Lower leg skin (tissue), 4 donors: ENCODE results near the gene LSMEM2. TPM values are rescaled to one million over a fixed set of nuclear protein-coding genes. Genes with fewer than 3 reads are reported as not detected.
A peak's percentile ranks its signal among the peaks of the same experiment; 100 is the strongest.

Experiments used
- DNase-seq, 2 donors: peaks; one replicate each; pipeline ENCODE4 v3.0.0-alpha.2; 2019; ENCODE audit warnings: low spot score in 2 of 2
- H3K4me3 ChIP-seq: fragments of 200-600 bp; sonication (generic); 2 replicates; pipeline ENCODE4 v1.5.1; 2017; ENCODE audit warnings: mild to moderate bottlenecking, low read depth; ENCODE audit not compliant: poor library complexity, severe bottlenecking
- CTCF ChIP-seq, 3 donors: fragments of 450-650 bp; IDR thresholded peaks; one replicate each; pipeline ENCODE4 v1.5.1; 2016; ENCODE audit warnings: antibody characterized with exemption in 3 of 3, mild to moderate bottlenecking in 3 of 3, moderate library complexity in 2 of 3
- POLR2A ChIP-seq, 2 donors: fragments of 450-650 bp; IDR thresholded peaks; one replicate each; pipeline ENCODE4 v1.6.1; 2016 to 2017; ENCODE audit warnings: antibody characterized with exemption in 2 of 2, mild to moderate bottlenecking in 1 of 2, moderate library complexity in 1 of 2
- WGBS, 2 donors: methylation state at CpG; one replicate each; pipeline ENCODE4 v1.1.5; 2018; 5-methylcytosine and 5-hydroxymethylcytosine counted together
- intact Hi-C: fragments of 100-400 bp; cut with DNase I; formaldehyde crosslinking; loops from one replicate; pipeline ENCODE4 v1.15.0; 2023; ENCODE audit warnings: low total_unique reads
- total RNA-seq, 4 donors: library from RNA; depleted of rRNA; stranded (reverse); fragments of >200 nt; gene quantifications; one replicate each; pipeline ENCODE4 v1.1.0, GENCODE V29; 2016

Gene LSMEM2
- total RNA-seq, 4 donors from 2014 or later: 0.37 to 0.62 TPM; not detected in 2

DNA sequence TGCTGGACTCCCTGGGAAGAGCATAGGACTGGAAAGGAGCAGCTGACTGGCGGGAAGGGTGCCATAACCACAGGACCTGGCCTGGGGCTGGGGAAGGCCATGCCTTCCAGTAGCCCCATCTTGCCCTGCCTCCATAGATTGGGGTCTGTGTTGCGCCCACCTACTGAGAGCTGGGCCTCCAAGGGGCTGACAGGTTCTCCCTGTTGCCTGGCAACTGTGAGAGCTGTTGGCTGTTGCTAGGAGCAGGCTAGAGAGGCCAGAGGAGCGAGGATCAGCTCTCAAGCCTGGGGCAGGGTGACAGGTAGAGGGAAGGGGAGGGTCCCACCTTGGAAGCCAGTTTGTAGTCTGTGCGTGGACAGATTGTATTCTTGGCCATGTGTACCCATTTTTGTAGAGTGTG is 45.7 kb upstream of the LSMEM2 start:
- H3K4me3 ChIP-seq: no peak overlapping the region
- WGBS, 2 donors: 82 to 85% methylated on average over 4 of the region's 4 CpGs

DNA sequence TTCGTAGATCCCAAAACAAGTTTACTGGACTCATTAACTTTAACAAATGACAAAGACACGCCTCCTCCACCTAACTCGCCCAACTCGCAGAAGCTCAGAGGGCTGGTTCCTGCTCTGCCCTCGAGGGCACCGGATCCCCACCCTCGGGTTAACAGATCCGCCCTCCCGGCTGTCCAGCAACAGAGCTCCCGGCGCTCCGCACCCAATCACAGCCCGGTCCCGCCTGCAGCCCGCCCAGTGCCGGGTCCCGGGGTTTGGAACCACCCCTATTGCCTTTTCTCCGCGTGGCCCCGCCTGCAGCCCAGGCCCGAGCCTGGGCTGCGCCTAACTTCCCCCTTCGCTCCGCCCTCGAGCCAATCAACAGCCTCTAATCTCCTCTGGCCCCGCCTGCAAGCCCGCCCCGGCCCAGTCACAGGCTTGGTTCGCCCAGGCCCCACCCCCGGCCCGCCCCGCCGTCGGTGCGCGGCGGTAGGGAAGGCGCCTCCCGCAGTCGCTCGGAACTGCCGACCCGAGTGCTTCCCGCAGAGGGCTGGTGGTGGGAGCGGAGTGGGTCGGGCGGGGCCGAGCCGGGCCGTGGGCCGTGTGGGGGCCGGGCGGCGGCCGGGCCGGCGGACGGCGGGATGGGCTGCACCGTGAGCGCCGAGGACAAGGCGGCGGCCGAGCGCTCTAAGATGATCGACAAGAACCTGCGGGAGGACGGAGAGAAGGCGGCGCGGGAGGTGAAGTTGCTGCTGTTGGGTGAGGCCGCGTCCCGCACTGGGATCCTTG is 43.0 kb upstream of the LSMEM2 start, which contains the start of gene GNAI2:
TSS of gene GNAI2 (plus strand) at position 489 of the 768 bp plus-strand sequence. CDS start at position 621, 132 bp downstream.
- 1 to 2% methylated on average over 62 to 75 of the region's 75 CpGs for WGBS, 2 donors
- TF ChIP-seq POLR2A (IDR thresholded peaks at IDR 0.05): peak in 1 of 2 donors; percentile 53
- no peak for TF ChIP-seq CTCF (IDR thresholded peaks at IDR 0.05)
- H3K4me3 ChIP-seq: peak within 1 kb of the TSS; percentile 65
- intact Hi-C loops: no loop called here
- peak; percentile 98 to 100 for DNase-seq

More for the DNA sequence above, 45.7 kb upstream of the LSMEM2 start:
- DNase-seq: no peak
- TF ChIP-seq POLR2A (IDR thresholded peaks at IDR 0.05) (no peak), CTCF (IDR thresholded peaks at IDR 0.05) (no peak)
- intact Hi-C loops: no loop called here

DNA sequence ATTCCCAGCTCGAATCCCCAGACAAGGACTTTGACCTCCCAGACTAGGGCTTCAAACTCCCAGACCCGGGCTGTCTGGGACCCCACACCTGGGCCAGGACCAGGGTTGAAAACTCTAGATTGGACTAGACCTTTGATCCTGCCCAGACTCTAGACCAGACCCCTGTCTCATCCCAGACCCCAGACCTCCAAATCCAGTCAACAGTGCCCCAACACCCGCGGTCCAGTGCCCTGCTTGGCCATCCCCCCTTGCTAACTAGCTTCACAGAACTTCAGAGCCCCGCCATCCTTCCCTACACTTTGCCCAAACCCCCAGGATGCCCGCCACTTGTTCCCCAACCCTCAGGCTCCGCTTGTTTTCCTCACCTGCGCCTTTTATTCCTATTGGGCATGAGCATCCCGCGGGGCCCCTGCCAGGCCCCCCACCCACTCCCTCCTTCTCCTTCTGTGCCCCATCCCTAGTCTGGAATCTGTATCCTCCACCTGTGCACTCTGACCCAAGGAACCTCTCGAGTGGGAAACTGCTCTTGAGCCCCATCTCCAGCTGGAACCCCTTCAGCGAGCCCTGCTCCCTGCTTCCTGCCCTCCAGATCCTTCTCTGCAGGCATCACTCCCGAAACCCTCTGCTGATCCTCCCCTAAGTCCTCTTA is 42.3 kb upstream of the LSMEM2 start:
- H3K4me3 ChIP-seq: peak overlapping the region; percentile 65
- TF ChIP-seq POLR2A (IDR thresholded peaks at IDR 0.05) (no peak), CTCF (IDR thresholded peaks at IDR 0.05) (no peak)
- WGBS, 2 donors: 0 to 1% methylated on average over 11 to 13 of the region's 13 CpGs
- DNase-seq: no peak
- intact Hi-C loops: no loop called here

DNA sequence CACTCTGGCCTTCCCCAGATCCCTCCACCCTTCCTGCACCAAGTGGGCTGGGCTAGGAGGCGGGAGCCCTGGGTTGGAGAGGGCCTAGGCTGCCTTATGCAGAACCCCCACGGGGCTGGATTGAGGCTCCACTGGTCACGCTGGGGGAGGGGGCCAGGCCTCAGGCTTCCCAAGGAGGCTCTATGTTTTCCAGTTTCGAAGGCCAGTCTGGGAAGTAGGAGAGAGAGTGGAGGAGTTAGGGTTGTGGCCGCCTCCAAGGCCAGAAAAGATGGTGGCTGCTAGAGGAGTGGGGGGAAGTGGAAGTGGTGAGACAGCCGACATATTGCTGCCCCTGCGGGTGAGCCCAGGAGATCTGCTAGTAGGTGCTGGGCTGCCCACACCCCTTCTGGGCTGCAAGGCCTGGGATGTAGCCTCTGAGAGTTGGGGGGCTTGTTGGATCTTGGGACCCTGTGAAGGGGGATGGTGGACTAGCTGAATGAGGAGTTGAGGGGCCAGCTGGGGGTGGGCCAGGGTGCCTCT is 41.7 kb upstream of the LSMEM2 start:
- H3K4me3 ChIP-seq: peak overlapping the region; percentile 65
- TF ChIP-seq CTCF (IDR thresholded peaks at IDR 0.05): no peak
- TF ChIP-seq POLR2A (IDR thresholded peaks at IDR 0.05): no peak
- no peak for DNase-seq
- intact Hi-C loops: no loop called here
- 3 to 6% methylated on average over 7 of the region's 7 CpGs for WGBS, 2 donors

DNA sequence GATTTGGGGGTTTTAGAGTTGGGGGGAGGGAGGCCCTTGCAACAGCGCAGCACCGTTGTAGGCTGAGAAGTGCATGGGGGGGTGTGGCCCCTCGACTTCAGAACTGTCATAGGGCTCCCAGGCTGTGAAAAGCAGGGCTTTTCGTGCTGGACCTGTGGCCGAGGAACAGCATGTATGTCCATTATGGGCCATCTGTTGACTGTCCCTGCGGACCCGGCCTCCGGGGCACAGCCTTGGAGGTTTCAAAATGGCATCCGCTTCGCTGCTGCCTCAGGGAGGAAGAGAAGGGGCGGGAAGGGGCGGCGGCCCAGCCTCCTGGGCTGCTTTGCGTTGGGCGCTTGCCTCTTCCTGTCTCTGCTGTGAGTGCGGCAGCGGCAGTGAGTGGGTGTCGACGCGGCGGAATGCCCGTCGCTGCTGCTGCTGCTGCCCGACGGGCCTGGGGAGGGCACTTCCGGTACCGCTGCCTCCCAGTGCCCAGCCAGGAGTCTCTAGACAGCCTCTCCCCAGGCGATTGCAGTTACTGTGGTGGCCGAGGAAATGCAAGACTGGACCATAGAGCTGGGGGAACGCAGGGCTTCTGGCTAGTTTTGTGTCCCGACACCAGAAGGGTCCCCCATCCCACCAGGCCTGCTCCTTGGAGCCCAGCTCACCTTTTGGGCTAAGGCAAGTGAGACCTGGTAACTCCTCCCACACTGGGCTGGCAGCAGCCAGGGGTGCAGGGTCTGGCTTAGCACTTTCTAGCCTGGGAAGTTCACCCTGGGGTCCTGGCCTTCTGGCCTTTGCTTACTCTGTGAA is 40.9 kb upstream of the LSMEM2 start:
- intact Hi-C loops: no loop called here
- H3K4me3 ChIP-seq: peak overlapping the region; percentile 65
- TF ChIP-seq POLR2A (IDR thresholded peaks at IDR 0.05): no peak
- TF ChIP-seq CTCF (IDR thresholded peaks at IDR 0.05): no peak
- DNase-seq: peak; percentile 83 to 97
- 0% methylated on average over 20 to 28 of the region's 31 CpGs for WGBS, 2 donors
